Stimulated activated CD8-positive, alpha-beta memory T cell treated with anti-CD3 and anti-CD28 coated beads, Interleukin-2, amount 100 ng/mL, for 1 hour (primary cell): Measurements from ENCODE around the gene GLT1D1.
"Not testable (repeated sequence)": the region's sequence is repeated elsewhere in the genome, so short reads cannot be mapped to it uniquely, and the experiment has no call there.

Experiments used
- DNase-seq, 2 donors: peaks; one replicate each; pipeline ENCODE4 v3.0.0-alpha.2; 2020; ENCODE audit warnings: low read depth in 2 of 2

GLT1D1 gene

GRCh38 chr12:128820723-128821432 is 32.4 kb upstream of the GLT1D1 start:
- no peak for DNase-seq

GRCh38 chr12:128823216-128823915 is 29.9 kb upstream of the GLT1D1 start:
- DNase-seq, result no peak

- peak; percentile 75 to 87 for DNase-seq
Measured at GRCh38 chr12:128823916-128824839, 29.1 kb upstream of the GLT1D1 start, which contains the start of gene SLC15A4. Gene SLC15A4 (minus strand): TSS chr12:128823958. CDS start chr12:128823943, 15 bp downstream.

GRCh38 chr12:128825835-128826234 is 27.4 kb upstream of the GLT1D1 start:
- no peak for DNase-seq

GRCh38 chr12:128827724-128828123 is 25.6 kb upstream of the GLT1D1 start:
- DNase-seq, result no peak

- DNase-seq, result no peak
Measured at GRCh38 chr12:128829861-128830504, 23.3 kb upstream of the GLT1D1 start.

GRCh38 chr12:128830505-128830893 is 22.8 kb upstream of the GLT1D1 start:
- DNase-seq, result no peak

- DNase-seq, result no peak
Measured at GRCh38 chr12:128833418-128833817, 19.9 kb upstream of the GLT1D1 start.

GRCh38 chr12:128839885-128840284 is 13.4 kb upstream of the GLT1D1 start:
- not testable (repeated sequence) for DNase-seq

GRCh38 chr12:128840862-128841468 is 12.3 kb upstream of the GLT1D1 start:
- no peak for DNase-seq

GRCh38 chr12:128842579-128842978 is 10.7 kb upstream of the GLT1D1 start:
- no peak for DNase-seq

GRCh38 chr12:128843538-128843937 is 9.7 kb upstream of the GLT1D1 start:
- DNase-seq, result no peak

- no peak for DNase-seq
Measured at GRCh38 chr12:128844031-128844635, 9.1 kb upstream of the GLT1D1 start.

- not testable (repeated sequence) for DNase-seq
Measured at GRCh38 chr12:128846671-128847070, 6.6 kb upstream of the GLT1D1 start.

GRCh38 chr12:128848371-128848770 is 4.9 kb upstream of the GLT1D1 start:
- DNase-seq, result no peak

- DNase-seq, result not testable (repeated sequence)
Measured at GRCh38 chr12:128849806-128850205, 3.5 kb upstream of the GLT1D1 start.

GRCh38 chr12:128850400-128850799 is 2.9 kb upstream of the GLT1D1 start:
- DNase-seq, result no peak

GRCh38 chr12:128851429-128851828 is 1.8 kb upstream of the GLT1D1 start:
- DNase-seq, result not testable (repeated sequence)

GRCh38 chr12:128852026-128852698 is 1.1 kb upstream of the GLT1D1 start:
- no peak for DNase-seq

- no peak for DNase-seq
Measured at GRCh38 chr12:128853600-128854197, 421 bp downstream of the GLT1D1 start.
